NK-92 (cell line): ENCODE results near the gene GULP1.

Experiments used
- DNase-seq: peaks from one replicate; lab custom pipeline; 2025; ENCODE audit not compliant: unreplicated experiment; lab: John Stamatoyannopoulos, UW

The GULP1 gene

DNA sequence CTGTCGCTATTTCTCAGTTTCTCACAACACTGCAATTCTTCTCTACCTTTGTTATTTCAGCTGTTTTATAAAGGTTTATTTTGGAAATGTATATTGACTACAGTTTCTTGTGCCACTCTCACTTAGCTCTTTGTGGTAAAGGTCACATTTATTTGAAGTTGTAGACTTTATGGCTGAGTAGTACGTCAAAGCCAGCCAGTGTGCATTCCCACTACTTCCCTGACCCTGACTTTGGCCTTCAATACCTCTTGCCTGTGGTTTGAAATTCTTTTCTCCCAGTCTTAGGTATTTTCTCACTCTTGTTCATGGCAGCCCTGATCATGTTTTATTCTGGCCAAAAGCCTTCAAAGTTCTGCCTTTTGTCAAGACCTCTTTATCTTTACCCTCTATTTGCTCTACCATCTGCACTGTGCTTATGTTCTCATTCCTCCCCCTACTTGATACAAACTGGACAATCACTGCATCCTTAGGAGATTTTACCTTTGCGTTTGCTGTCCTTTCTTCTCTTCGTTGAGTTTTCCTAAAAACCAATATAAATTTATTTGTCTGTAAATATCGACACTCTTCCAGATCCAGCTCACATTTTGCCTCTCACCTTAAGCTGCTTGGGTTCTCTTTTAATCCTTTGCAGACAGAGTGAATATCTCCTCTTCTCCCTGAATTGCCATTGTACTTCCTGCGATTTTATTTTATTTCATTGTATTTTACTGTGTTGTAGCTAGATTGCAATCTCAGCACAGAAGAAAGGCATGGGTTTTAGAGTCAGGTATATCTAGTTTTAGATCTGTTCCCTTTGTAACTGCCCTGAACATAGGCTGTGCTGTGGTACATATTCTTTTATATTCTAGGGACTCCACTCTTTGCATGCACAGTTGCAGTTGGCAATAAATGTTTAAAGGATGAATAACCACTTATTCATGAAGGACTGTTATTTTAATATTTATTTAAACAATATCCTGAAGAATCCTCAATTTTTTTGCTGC, 31.2 kb downstream of the GULP1 start:
- no peak for DNase-seq

GRCh38 chr2:188324067-188324466, 32.4 kb downstream of the GULP1 start:
- DNase-seq, result no peak

DNA sequence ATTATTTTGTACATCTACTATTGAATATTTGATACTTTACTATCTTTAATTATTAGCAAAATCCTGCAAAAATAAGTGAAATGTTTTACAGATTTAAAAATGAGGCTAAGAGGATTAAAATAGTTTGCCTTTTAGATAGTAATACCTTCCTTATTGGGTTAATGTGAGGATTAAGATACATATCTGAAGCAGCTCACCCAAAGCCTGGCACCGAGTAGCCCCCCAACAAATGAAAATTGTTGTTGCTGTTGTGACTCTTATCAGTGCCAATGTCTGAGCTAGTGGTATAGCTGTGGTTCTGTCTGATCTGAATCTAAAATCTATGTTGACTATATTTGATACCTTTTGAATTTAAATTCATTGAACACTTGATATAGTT, 34.6 kb downstream of the GULP1 start:
- DNase-seq, result no peak

DNA sequence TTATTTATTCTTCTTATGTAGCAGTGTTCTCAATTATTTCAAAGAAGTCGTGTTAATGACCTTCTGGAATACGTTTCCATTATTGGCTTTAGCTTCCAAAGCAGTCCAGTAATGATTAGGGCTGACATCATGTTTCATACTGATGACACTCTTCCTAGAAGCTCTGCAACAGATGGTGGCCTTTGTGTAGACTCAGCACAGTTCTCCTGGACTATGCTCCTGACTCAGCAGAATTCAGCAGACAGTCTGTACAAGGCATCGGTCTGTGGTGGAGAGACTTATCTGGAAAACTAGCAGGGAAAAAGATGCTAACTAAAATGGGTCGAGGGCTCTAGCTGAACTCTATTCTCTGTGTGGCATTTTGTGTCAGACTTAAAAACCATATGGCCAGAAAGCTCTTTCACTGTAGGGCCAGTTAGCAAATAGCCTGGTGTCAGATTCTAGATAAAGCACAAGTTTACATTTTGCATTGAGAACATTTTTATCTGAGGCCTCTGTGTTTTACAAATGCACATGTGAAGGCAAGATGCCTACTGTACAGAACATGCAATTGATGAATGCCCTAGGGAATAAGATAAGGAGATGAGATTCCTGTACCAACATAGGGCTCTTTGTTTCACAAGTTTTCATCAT, 35.1 kb downstream of the GULP1 start:
- DNase-seq, result no peak

GRCh38 chr2:188327518-188328213, 36.0 kb downstream of the GULP1 start:
- DNase-seq, result no peak

GRCh38 chr2:188328419-188328818, 36.7 kb downstream of the GULP1 start:
- DNase-seq, result no peak

DNA sequence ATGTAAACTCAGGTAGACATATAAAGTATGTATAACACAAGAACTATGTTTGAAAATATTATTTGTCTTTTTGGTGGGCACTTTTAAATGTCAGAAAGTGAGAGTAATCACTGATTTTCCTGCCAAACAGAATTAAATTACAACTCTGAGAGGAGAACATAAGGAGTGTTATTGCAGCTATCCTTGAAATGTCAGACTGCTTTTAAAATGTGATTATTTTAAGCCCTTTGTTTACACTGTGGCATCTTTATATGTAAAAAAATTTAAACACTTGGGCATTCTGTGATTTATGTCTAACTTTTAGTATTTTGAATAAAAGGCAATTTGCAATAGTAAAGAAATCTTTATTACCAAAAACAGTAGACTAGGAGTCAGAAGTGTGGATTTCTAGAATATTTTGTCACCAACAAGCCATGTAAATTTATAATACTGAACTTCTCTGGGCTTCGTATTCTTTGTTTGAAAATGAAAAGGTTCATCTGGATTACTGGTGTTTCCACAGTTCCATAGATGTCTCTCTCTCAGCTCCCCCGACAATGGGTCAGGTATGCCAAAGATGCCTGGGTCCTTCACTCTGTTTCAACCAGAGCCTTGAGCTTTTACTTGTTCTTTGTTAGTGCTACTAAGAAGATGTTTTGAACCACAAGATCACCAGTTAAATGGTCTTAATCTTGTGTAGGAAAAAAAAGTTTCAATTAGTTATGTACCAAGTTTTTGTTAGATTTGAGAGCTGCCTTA, 38.8 kb downstream of the GULP1 start:
- no peak for DNase-seq

GRCh38 chr2:188332619-188333018, 40.9 kb downstream of the GULP1 start:
- DNase-seq, result no peak

- no peak for DNase-seq
Observed at GRCh38 chr2:188333751-188334524, 42.3 kb downstream of the GULP1 start.

GRCh38 chr2:188338463-188338862, 46.8 kb downstream of the GULP1 start:
- no peak for DNase-seq

DNA sequence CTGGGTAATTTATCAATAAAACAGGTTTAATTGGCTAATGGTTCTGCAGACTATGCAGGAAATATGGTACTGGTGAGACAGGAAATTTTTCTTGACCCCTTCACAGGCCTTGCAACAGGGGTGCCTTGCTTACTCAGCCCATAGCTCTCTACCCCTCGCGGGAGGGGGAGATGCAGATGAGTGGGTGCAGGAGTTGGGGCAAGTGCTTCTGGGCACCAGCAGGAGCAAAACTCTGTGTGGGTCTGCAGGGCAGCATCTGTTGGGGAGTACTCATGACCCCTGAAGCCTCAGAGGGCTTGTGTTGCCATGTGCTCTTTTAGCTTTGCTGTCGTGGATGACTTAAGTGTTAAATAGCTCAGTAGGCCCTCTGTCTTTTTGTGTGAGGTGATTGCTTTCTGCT, 48.6 kb downstream of the GULP1 start:
- DNase-seq, result no peak

GRCh38 chr2:188345020-188345419, 53.3 kb downstream of the GULP1 start:
- DNase-seq, result no peak

DNA sequence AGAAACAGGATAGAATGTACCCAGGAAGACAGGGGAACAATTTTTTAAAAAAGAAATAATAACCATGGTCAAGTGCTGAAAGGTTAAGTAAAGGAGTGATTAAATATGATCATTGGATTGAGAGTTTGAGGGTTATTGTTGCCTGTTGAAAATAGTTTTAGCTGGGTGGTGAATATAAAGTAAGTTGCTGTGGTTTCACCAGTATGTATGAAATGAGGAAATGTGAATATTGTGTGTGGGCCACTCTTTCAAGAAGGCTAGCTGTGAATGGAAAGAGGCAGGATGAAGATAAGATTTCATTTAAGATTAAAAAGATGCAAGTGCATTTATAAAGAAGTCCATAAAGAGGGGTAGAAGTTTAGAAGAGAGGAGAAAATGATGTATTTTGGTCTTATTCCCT, 53.8 kb downstream of the GULP1 start:
- DNase-seq, result no peak

DNA sequence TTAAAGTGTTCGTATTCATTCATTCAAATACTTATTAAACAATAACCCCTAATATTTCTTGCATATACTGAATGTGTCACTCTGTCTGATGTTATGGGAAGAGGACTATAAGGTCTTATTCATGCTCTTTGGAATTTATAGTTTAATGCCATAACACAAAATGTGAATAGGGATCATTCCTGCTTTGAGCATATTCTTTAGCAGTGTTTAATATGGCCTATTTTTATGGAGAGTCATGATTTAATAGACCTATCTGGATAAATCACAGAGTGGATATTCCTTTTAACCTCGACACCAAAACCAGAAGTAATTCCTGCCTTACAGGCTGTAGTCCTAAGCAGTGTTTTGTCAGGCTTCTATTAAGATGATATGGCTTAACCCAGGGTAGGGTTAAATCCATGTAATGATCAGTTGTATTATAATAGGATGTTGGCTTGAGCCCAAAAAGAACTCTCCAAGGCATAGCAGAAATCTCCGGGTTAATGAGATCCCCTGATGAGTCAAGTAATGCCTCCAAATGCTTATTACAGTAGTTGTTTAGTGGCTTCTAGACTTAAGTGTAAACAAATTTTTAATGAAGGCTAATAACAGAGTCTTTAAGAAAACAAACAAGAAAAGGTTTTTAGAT, 54.3 kb downstream of the GULP1 start:
- DNase-seq, result no peak

GRCh38 chr2:188349019-188349418, 57.3 kb downstream of the GULP1 start:
- no peak for DNase-seq

- DNase-seq, result no peak
Observed at GRCh38 chr2:188353282-188353681, 61.6 kb downstream of the GULP1 start.

DNA sequence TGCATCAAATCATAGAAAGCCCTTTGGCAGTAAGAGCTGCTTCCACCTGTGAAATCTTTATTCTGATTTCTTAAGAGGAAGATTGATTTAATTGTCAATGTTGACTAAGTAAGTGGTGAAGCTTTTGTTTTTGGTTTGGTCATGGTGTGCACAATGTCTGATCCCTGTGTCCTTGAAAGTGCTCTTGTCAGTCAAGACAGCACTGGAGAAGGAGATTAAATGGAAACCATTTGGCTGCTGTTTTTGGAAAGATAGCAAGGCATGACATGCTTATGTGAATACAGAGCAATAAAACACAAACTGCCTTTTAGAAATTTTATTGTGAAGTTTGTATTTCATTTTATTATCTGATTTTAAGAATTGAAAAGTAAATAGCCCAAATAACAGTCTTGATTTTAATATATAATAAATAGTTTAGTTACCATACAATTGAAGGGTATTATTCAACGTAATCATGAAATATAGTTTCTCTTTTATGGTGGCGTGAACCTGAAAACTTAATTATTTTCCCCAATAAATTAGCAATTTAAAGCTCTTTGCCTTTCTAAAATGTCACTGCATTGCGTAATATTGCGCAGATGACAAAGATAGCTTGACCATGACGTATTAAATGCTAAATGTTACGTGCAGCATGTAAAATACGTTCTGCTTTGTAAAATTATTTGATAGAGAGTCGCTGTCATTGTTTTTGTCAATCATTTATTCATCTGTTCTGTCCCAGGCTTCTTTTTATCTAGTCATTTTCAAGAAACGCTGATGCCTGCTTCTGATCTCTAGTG, 69.0 kb downstream of the GULP1 start:
- DNase-seq, result no peak

DNA sequence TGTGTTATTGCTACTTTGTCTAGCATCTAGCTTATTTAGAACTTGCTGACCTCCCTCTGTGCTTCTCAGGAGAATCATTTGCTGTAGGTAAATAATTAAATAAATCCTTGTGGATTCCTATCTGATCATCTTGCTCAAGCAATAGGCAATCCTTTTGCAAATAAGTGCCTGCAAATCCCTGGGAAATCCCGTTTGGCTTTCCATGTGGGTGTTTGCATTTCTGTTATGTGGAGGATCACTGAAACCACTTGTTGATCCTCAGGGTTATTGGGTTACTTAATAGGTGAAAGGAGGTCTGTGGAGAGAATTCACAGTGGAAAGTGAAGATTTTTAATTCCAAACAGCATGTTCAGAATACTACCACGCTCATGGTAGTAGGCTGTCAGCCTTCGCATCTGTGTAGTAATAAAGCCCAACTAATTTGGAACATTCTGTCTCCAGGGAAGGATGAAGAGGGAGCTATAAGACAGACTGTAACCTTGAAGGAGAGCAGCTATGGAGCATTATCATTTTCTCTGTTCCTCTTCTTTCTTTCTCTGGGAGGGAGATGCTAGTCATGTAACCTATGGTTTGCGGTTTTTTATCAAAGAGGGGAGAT, 72.5 kb downstream of the GULP1 start:
- no peak for DNase-seq
